ENCODE measurements around the gene GRB14.
"Not testable (repeated sequence)": the region's sequence is repeated elsewhere in the genome, so short reads cannot be mapped to it uniquely, and the experiment has no call there.

The GRB14 gene

DNA sequence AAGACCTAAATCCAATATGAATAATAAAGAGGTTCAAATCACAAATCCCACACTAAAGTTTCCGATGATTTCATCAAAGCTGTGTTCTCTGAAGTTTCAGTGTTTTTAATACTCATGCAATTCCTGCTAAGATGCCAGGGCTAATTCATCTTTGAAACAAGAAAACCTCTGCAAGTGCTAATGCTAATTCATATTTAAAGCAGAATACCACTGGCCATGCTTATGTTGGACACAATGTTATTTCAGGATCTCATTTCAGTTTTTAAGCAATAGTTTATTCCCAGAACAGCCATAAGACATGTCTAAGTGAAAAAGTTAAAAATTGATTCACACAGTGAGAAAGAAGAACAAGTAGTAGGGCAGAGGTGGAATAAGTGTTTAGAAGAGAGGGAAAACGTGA is 62.8 kb downstream of the GRB14 start:
- Histone ChIP-seq H3K4me3 (no peak overlapping the region), H3K27ac (no peak overlapping the region), H3K36me3 (no peaks in the 10 kb centered on the region), H3K4me1 (peaks cover 0 to 8% (median 1%) of the 10 kb centered on the region in 4 donors), H3K27me3 (no peaks in the 10 kb centered on the region), H3K9me3 (no peaks in the 10 kb centered on the region)
- intact Hi-C loops (cut with DNase I; ENCODE audit: low total_unique reads): no loop called here
- DNase-seq: no peak
- no peak for TF ChIP-seq CTCF (IDR thresholded peaks at IDR 0.05)

GRCh38 chr2:164554487-164554886 is 66.8 kb downstream of the GRB14 start:
- Histone ChIP-seq H3K4me1 (no peaks in the 10 kb centered on the region), H3K4me3 (no peak overlapping the region), H3K36me3 (no peaks in the 10 kb centered on the region), H3K9me3 (no peaks in the 10 kb centered on the region), H3K27ac (no peak overlapping the region), H3K27me3 (no peaks in the 10 kb centered on the region)
- intact Hi-C loops (cut with DNase I; ENCODE audit: low total_unique reads): no loop called here
- no peak for TF ChIP-seq CTCF (IDR thresholded peaks at IDR 0.05)
- DNase-seq: no peak

GRCh38 chr2:164551519-164551918 is 69.8 kb downstream of the GRB14 start:
- Histone ChIP-seq H3K9me3 (no peaks in the 10 kb centered on the region), H3K4me1 (no peaks in the 10 kb centered on the region), H3K36me3 (peaks cover 0 to 4% (median 0%) of the 10 kb centered on the region in 3 donors), H3K27ac (no peak overlapping the region), H3K4me3 (no peak overlapping the region), H3K27me3 (no peaks in the 10 kb centered on the region)
- DNase-seq: no peak
- intact Hi-C loops (cut with DNase I; ENCODE audit: low total_unique reads): no loop called here
- TF ChIP-seq CTCF (IDR thresholded peaks at IDR 0.05): no peak

- H3K27me3 ChIP-seq; H3K36me3 ChIP-seq; H3K4me3 ChIP-seq; intact Hi-C loops (cut with DNase I; ENCODE audit: low total_unique reads); H3K4me1 ChIP-seq; DNase-seq; H3K27ac ChIP-seq; H3K9me3 ChIP-seq: not testable (repeated sequence)
These were observed 71.6 kb downstream of the GRB14 start for GRCh38 chr2:164549705-164550104.

DNA sequence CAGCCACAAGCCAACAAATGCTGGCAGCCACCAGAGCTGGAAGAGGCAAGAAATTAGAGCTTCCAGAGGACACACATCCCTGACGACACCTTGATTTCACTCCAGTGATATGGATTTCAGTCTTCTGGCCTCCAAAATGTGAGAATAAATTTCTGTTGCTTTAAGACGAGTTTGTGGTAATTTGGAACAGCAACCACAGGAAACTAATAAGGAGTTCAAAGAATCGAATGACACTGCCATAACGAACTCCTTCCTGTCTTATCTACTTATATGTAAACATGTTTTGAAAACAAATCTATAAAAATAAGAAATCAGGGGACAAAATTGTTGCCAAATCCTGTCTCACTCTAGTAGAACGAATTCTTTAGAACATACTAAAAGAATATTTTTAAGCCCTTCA is 75.8 kb downstream of the GRB14 start:
- DNase-seq: no peak
- H3K4me3 ChIP-seq: no peak overlapping the region
- TF ChIP-seq CTCF (IDR thresholded peaks at IDR 0.05): no peak
- H3K9me3 ChIP-seq: no peaks in the 10 kb centered on the region
- peaks cover 0 to 4% (median 0%) of the 10 kb centered on the region in 3 donors for H3K36me3 ChIP-seq
- no peaks in the 10 kb centered on the region for H3K4me1 ChIP-seq
- intact Hi-C loops (cut with DNase I; ENCODE audit: low total_unique reads): loop anchor here (1.0 kb wide), 1 partner anchor 11 kb away; no protein-coding TSS in a partner anchor
- no peaks in the 10 kb centered on the region for H3K27me3 ChIP-seq
- no peak overlapping the region for H3K27ac ChIP-seq

- no peaks in the 10 kb centered on the region for H3K4me1 ChIP-seq
- no peaks in the 10 kb centered on the region for H3K27me3 ChIP-seq
- intact Hi-C loops (cut with DNase I; ENCODE audit: low total_unique reads): no loop called here
- H3K4me3 ChIP-seq: no peak overlapping the region
- no peak for TF ChIP-seq CTCF (IDR thresholded peaks at IDR 0.05)
- H3K27ac ChIP-seq: no peak overlapping the region
- H3K36me3 ChIP-seq: peaks cover 0 to 4% (median 0%) of the 10 kb centered on the region in 3 donors
- no peak for DNase-seq
- H3K9me3 ChIP-seq: no peaks in the 10 kb centered on the region
These were observed 78.7 kb downstream of the GRB14 start for GRCh38 chr2:164542581-164543021.
